DOHH2 (cell line): ENCODE measurements around the gene LSMEM2.
A peak's percentile ranks its signal among the peaks of the same experiment; 100 is the strongest.

Source experiments
- H3F3A ChIP-seq: fragments of 200-600 bp; sonication (generic), shearing (Covaris generic); 2 replicates; pipeline ENCODE4 v1.6.0; 2016; ENCODE audit warnings: antibody characterized with exemption, mild to moderate bottlenecking; ENCODE audit not compliant: control insufficient read depth, insufficient read depth
- H3K27ac ChIP-seq: fragments of 200-600 bp; sonication (generic); 2 replicates; pipeline ENCODE4 v1.5.1; 2014; ENCODE audit warnings: low read depth, mild to moderate bottlenecking, low read length, moderate library complexity
- H3K27me3 ChIP-seq: fragments of 200-600 bp; sonication (generic); 2 replicates; pipeline ENCODE4 v1.6.1; 2014; ENCODE audit warnings: mild to moderate bottlenecking, low read length, mixed read lengths; ENCODE audit not compliant: control insufficient read depth
- H3K36me3 ChIP-seq: fragments of 200-600 bp; sonication (generic); 2 replicates; pipeline ENCODE4 v1.6.1; 2014; ENCODE audit warnings: mild to moderate bottlenecking, low read length, moderate library complexity, mixed read lengths; ENCODE audit not compliant: control insufficient read depth
- H3K4me1 ChIP-seq: fragments of 200-600 bp; sonication (generic); 2 replicates; pipeline ENCODE4 v1.6.1; 2014; ENCODE audit warnings: mild to moderate bottlenecking, low read length, mixed read lengths; ENCODE audit not compliant: control insufficient read depth
- H3K4me2 ChIP-seq: fragments of 200-600 bp; sonication (generic); 2 replicates; pipeline ENCODE4 v1.6.0; 2014; ENCODE audit warnings: mild to moderate bottlenecking, low read length, moderate library complexity
- H3K4me3 ChIP-seq: fragments of 200-600 bp; sonication (generic); 2 replicates; pipeline ENCODE4 v1.5.1; 2014; ENCODE audit warnings: mild to moderate bottlenecking, low read length, mixed read lengths
- H3K79me2 ChIP-seq: fragments of 200-600 bp; sonication (generic); 2 replicates; pipeline ENCODE4 v1.6.1; 2014; ENCODE audit warnings: mild to moderate bottlenecking, low read length, mixed read lengths; ENCODE audit not compliant: control insufficient read depth
- H3K9me2 ChIP-seq: fragments of 200-600 bp; sonication (generic); replicated peaks from 2 replicates; pipeline ENCODE4 v1.6.1; 2014; ENCODE audit warnings: mild to moderate bottlenecking, low read length, mixed read lengths; ENCODE audit not compliant: control insufficient read depth
- H3K9me3 ChIP-seq: fragments of 200-600 bp; sonication (generic); 2 replicates; pipeline ENCODE4 v1.6.1; 2014; ENCODE audit warnings: antibody characterized with exemption, low read length, mixed read lengths; ENCODE audit not compliant: control insufficient read depth, insufficient read depth
- H4K20me1 ChIP-seq: fragments of 200-600 bp; sonication (generic); 2 replicates; pipeline ENCODE4 v1.6.0; 2014; ENCODE audit warnings: low read depth, mild to moderate bottlenecking, antibody characterized with exemption, low read length, moderate library complexity; ENCODE audit not compliant: control insufficient read depth, insufficient read depth
- CTCF ChIP-seq: fragments of 200-600 bp; sonication (generic); IDR thresholded peaks from one replicate; pipeline ENCODE4 v1.5.1; 2014; ENCODE audit warnings: antibody characterized with exemption, mild to moderate bottlenecking, low read depth, low read length; ENCODE audit not compliant: poor library complexity, severe bottlenecking
- EZH2phosphoT487 ChIP-seq: fragments of 200-600 bp; sonication (generic); IDR thresholded peaks from 2 replicates; pipeline ENCODE4 v1.6.1; 2017; ENCODE audit warnings: borderline replicate concordance, mild to moderate bottlenecking, antibody characterized with exemption, low read length, moderate library complexity, mixed read lengths

The LSMEM2 gene

DNA sequence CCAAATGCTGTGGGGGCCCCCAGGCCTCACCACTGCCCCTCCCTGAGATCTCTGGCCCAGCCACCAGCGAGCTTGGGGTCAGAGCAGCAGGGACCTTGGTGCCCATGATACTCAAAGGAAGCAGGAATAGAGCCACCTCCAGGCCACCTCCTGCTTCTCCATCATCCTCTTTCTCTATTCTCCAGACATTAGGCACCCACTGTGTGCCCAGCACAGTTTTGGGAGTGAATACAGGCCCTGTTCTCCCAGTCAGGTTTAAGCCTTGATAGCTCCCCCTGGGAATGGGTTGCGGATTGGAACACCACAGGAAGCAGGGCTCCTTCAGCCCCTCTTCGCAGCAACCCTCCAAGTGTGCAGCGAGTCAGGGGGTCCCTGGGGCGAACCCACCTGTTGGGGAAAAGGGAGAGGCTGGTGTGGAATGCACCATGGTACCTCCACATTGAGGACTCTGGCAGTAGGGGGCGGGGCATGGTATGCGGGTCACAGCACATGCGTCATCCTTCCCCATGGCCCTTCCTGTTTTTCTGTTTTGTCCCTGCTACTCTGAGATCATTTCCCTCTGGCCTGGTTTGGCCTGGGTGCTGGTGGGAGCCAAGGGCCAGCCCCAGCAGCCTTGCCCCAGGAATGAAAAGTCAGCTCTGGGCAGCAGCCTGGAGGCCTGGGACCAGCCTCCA lies 24.2 kb upstream of the LSMEM2 start:
- Histone ChIP-seq H4K20me1 (peaks cover 6% of the 10 kb centered on the region; the same call in 1 of the 2 replicates), H3K9me2 (no peaks in the 10 kb centered on the region), H3K4me1 (peaks cover 3% of the 10 kb centered on the region), H3K27me3 (no peaks in the 10 kb centered on the region), H3K79me2 (peaks cover 22% of the 10 kb centered on the region), H3K36me3 (peaks cover 62% of the 10 kb centered on the region), H3K27ac (no peak overlapping the region), H3K9me3 (no peaks in the 10 kb centered on the region), H3K4me3 (no peak overlapping the region), H3F3A (no peaks in the 10 kb centered on the region; the same call in 1 of the 2 replicates), H3K4me2 (no peak overlapping the region)
- TF ChIP-seq EZH2phosphoT487 (no peak), CTCF (no peak)

- H3K4me2 ChIP-seq: no peak overlapping the region
- no peaks in the 10 kb centered on the region; the same call in 1 of the 2 replicates for H3F3A ChIP-seq
- no peaks in the 10 kb centered on the region for H3K9me2 ChIP-seq
- H3K27me3 ChIP-seq: no peaks in the 10 kb centered on the region
- no peak overlapping the region for H3K4me3 ChIP-seq
- H3K79me2 ChIP-seq: peaks cover 17% of the 10 kb centered on the region
- H3K9me3 ChIP-seq: no peaks in the 10 kb centered on the region
- H3K36me3 ChIP-seq: peaks cover 58% of the 10 kb centered on the region
- peaks cover 7% of the 10 kb centered on the region for H3K4me1 ChIP-seq
- peaks cover under 1% of the 10 kb centered on the region; the same call in 1 of the 2 replicates for H4K20me1 ChIP-seq
- H3K27ac ChIP-seq: no peak overlapping the region
- TF ChIP-seq CTCF (no peak), EZH2phosphoT487 (no peak)
Measured at GRCh38 chr3:50255251-50255615, 23.7 kb upstream of the LSMEM2 start.

GRCh38 chr3:50256978-50257890 lies 21.7 kb upstream of the LSMEM2 start:
- Histone ChIP-seq H3K4me2 (no peak overlapping the region), H3K79me2 (no peaks in the 10 kb centered on the region), H3K9me2 (no peaks in the 10 kb centered on the region), H3K9me3 (no peaks in the 10 kb centered on the region), H3K27ac (no peak overlapping the region), H3F3A (no peaks in the 10 kb centered on the region; the same call in 1 of the 2 replicates), H4K20me1 (no peaks in the 10 kb centered on the region), H3K27me3 (no peaks in the 10 kb centered on the region), H3K4me3 (no peak overlapping the region), H3K4me1 (peaks cover 10% of the 10 kb centered on the region), H3K36me3 (peaks cover 43% of the 10 kb centered on the region)
- no peak for TF ChIP-seq EZH2phosphoT487
- peak; percentile 89 for TF ChIP-seq CTCF
